Measurements from ENCODE around the gene CAVIN2. TPM values are rescaled to one million over a fixed set of nuclear protein-coding genes. Genes with fewer than 3 reads are reported as not detected.

Gene CAVIN2
- total and polyA plus RNA-seq, 2 donors (not counting 3 experiments of a cell fraction or from before 2014, with no cell fraction given) = 202 to 260 TPM

GRCh38 chr2:191799526-191799925, 47.4 kb downstream of the CAVIN2 start:
- no peak for TF ChIP-seq POLR2AphosphoS5 (IDR thresholded peaks at IDR 0.05; ENCODE audit: insufficient read depth, low read depth, low read length)
- TF ChIP-seq MYC (IDR thresholded peaks at IDR 0.05; ENCODE audit: low read depth, low read length) = no peak
- TF ChIP-seq CTCF (IDR thresholded peaks at IDR 0.05; ENCODE audit: extremely low read depth in 1 of 2, insufficient read depth in 1 of 2, low read depth in 1 of 2, low read length in 2 of 2) = no peak
- TF ChIP-seq EZH2 (IDR thresholded peaks at IDR 0.05; ENCODE audit: borderline replicate concordance, low read depth, low read length, severe bottlenecking) = no peak
- TF ChIP-seq FOS (IDR thresholded peaks at IDR 0.05; ENCODE audit: borderline replicate concordance, insufficient read depth, low read length) = no peak
- TF ChIP-seq MAX (IDR thresholded peaks at IDR 0.05; ENCODE audit: insufficient read depth, insufficient read length) = no peak
- TF ChIP-seq GATA2 (IDR thresholded peaks at IDR 0.05; ENCODE audit: insufficient read depth, insufficient read length, low read depth, low read length) = no peak
- no peak for TF ChIP-seq JUN (IDR thresholded peaks at IDR 0.05; ENCODE audit: borderline replicate concordance, insufficient read depth, insufficient read length, low read depth)
- no peak for TF ChIP-seq POLR2A (IDR thresholded peaks at IDR 0.05; ENCODE audit: low read depth, low read length)
- POLR2A ChIA-PET = no interaction called here
- no peak for FAIRE-seq

More at GRCh38 chr2:191799526-191799925, 47.4 kb downstream of the CAVIN2 start:
- no peaks in the 10 kb centered on the region for H3K36me3 ChIP-seq (ENCODE audit: control insufficient read depth in 2 of 2, extremely low read depth in 1 of 2, insufficient read depth in 2 of 2, low read length in 2 of 2)
- no peaks in the 10 kb centered on the region for H3K9me3 ChIP-seq (replicated peaks; ENCODE audit: control insufficient read depth, insufficient read depth, low read length)
- H3K9ac ChIP-seq (replicated peaks; ENCODE audit: extremely low read depth, insufficient read depth, low read length) = no peak overlapping the region
- no peak for DNase-seq (ENCODE audit: low read depth, low spot score)
- no peak overlapping the region for H2AFZ ChIP-seq (ENCODE audit: low read depth, low read length)
- H3K4me2 ChIP-seq (ENCODE audit: insufficient read depth, low read length) = no peak overlapping the region
- CTCF ChIA-PET = no interaction called here
- no peak overlapping the region for H3K27ac ChIP-seq (ENCODE audit: insufficient read depth, low read depth, low read length)
- dilution Hi-C loops (cut with MboI; ENCODE audit: extremely low pct_ligation_motif_present, low sequenced_read_pairs) (no loop called here), intact Hi-C loops (cut with micrococcal nuclease) (no loop called here)
- no peaks in the 10 kb centered on the region for H3K27me3 ChIP-seq (ENCODE audit: control insufficient read depth in 2 of 2, insufficient read depth in 2 of 2, low read length in 2 of 2)
- no TSS peak for BruUV-seq (replicated peaks)
- no peaks in the 10 kb centered on the region for H3K4me1 ChIP-seq (ENCODE audit: control insufficient read depth, extremely low read depth, insufficient read depth, low read length)
- no peaks in the 10 kb centered on the region for H3K9me1 ChIP-seq (replicated peaks; ENCODE audit: control insufficient read depth, extremely low read depth, insufficient read depth, low read length)
- H3K79me2 ChIP-seq (ENCODE audit: control insufficient read depth, insufficient read depth, low read length) = no peaks in the 10 kb centered on the region
- no peaks in the 10 kb centered on the region for H4K20me1 ChIP-seq (replicated peaks; ENCODE audit: control insufficient read depth, extremely low read depth, insufficient read depth, low read length)
- H3K4me3 ChIP-seq (replicated peaks in 1 of 3; ENCODE audit: insufficient read depth in 1 of 3, low read depth in 1 of 3, low read length in 3 of 3) = no peak overlapping the region
